ENCODE data around the gene VGLL3.

Gene VGLL3

GRCh38 chr3:86948822-86949221 is 42.1 kb downstream of the VGLL3 start:
- DNase-seq: no peak

GRCh38 chr3:86942206-86942605 is 48.7 kb downstream of the VGLL3 start:
- DNase-seq: no peak

GRCh38 chr3:86938416-86939105 is 52.4 kb downstream of the VGLL3 start:
- no peak for DNase-seq

GRCh38 chr3:86937306-86937791 is 53.6 kb downstream of the VGLL3 start:
- no peak for DNase-seq

GRCh38 chr3:86934851-86935250 is 56.1 kb downstream of the VGLL3 start:
- DNase-seq: no peak

- DNase-seq: no peak
These were observed 60.1 kb downstream of the VGLL3 start for GRCh38 chr3:86930831-86931230.

GRCh38 chr3:86930181-86930580 is 60.8 kb downstream of the VGLL3 start:
- DNase-seq: no peak

- DNase-seq: no peak
These were observed 61.9 kb downstream of the VGLL3 start for GRCh38 chr3:86929046-86929445.

GRCh38 chr3:86923071-86923491 is 67.9 kb downstream of the VGLL3 start:
- DNase-seq: no peak

GRCh38 chr3:86921971-86922680 is 68.8 kb downstream of the VGLL3 start:
- no peak for DNase-seq

- DNase-seq: no peak
These were observed 76.3 kb downstream of the VGLL3 start for GRCh38 chr3:86914670-86915069.

- DNase-seq: no peak
These were observed 77.8 kb downstream of the VGLL3 start for GRCh38 chr3:86913160-86913559.

- no peak for DNase-seq
These were observed 95.7 kb downstream of the VGLL3 start for GRCh38 chr3:86895202-86895601.

GRCh38 chr3:86890741-86891396 is 100.1 kb downstream of the VGLL3 start:
- no peak for DNase-seq
